ENCODE data around the gene TDRD3. TPM values are rescaled to one million over a fixed set of nuclear protein-coding genes. Genes with fewer than 3 reads are reported as not detected.

Gene TDRD3
- total and polyA plus RNA-seq, 2 experiments from 2014 or later, result 13.1 to 13.3 TPM

GRCh38 chr13:60448907-60449510, 52.0 kb downstream of the TDRD3 start:
- H3K27me3 Mint-ChIP-seq (ENCODE audit: insufficient read depth, low read depth, poor library complexity), result no peaks in the 10 kb centered on the region
- Histone ChIP-seq H3K27me3 (ENCODE audit: insufficient read depth) (no peaks in the 10 kb centered on the region), H3K79me2 (replicated peaks; ENCODE audit: insufficient read depth) (no peaks in the 10 kb centered on the region), H3F3A (replicated peaks; ENCODE audit: low read depth) (no peaks in the 10 kb centered on the region), H3K27ac (ENCODE audit: low read depth) (no peak overlapping the region), H3K9me2 (ENCODE audit: insufficient read depth) (no peaks in the 10 kb centered on the region), H3K36me3 (ENCODE audit: insufficient read depth) (no peaks in the 10 kb centered on the region), H4K20me1 (replicated peaks; ENCODE audit: insufficient read depth) (no peaks in the 10 kb centered on the region), H3K4me1 (ENCODE audit: insufficient read depth) (peaks cover 5% of the 10 kb centered on the region; the same call in 1 of the 2 replicates), H2AFZ (no peak overlapping the region), H3K4me3 (no peak overlapping the region), H3K4me2 (no peak overlapping the region)
- H3K4me1 Mint-ChIP-seq, result peaks cover 3% of the 10 kb centered on the region; the same call in 1 of the 3 replicates
- TF ChIP-seq REST (IDR thresholded peaks at IDR 0.05; ENCODE audit: unreplicated experiment) (no peak), ZNF331 (CRISPR knock-in tag; IDR thresholded peaks at IDR 0.05; ENCODE audit: low read depth) (no peak), POLR2AphosphoS5 (IDR thresholded peaks at IDR 0.05; ENCODE audit: low read depth) (no peak), EZH2 (IDR thresholded peaks at IDR 0.05; ENCODE audit: low read depth, unreplicated experiment) (no peak), JUNB (IDR thresholded peaks at IDR 0.05; ENCODE audit: unreplicated experiment) (no peak), CTCF (conservative IDR thresholded peaks at IDR 0.05; ENCODE audit: low read depth in 2 of 2) (peak; percentile 76 to 84), CREB1 (CRISPR knock-in tag; IDR thresholded peaks at IDR 0.05; ENCODE audit: low read depth) (no peak)
- DNase-seq (ENCODE audit: low spot score) (peak; percentile 66), ATAC-seq (0 out of 3 replicates have a peak, but pooled peaks have one; percentile 28)
- H3K4me3 Mint-ChIP-seq, result no peak overlapping the region
- H3K9me3 Mint-ChIP-seq, result no peaks in the 10 kb centered on the region
- no peak overlapping the region for H3K27ac Mint-ChIP-seq
- no peaks in the 10 kb centered on the region for H3K36me3 Mint-ChIP-seq (ENCODE audit: low read depth)

- Mint-ChIP-seq H3K9me3 (no peaks in the 10 kb centered on the region), H3K4me1 (peaks cover 5% of the 10 kb centered on the region; the same call in 2 of the 3 replicates)
- no peak overlapping the region; the same call in 1 of the 2 replicates for H3K27ac ChIP-seq (ENCODE audit: low read depth)
Measured at GRCh38 chr13:60453490-60453889, 56.5 kb downstream of the TDRD3 start.

More at GRCh38 chr13:60453490-60453889, 56.5 kb downstream of the TDRD3 start:
- Histone ChIP-seq H4K20me1 (replicated peaks; ENCODE audit: insufficient read depth) (no peaks in the 10 kb centered on the region), H3K4me3 (no peak overlapping the region), H3K4me1 (ENCODE audit: insufficient read depth) (peaks cover 6% of the 10 kb centered on the region; the same call in 1 of the 2 replicates), H3K4me2 (no peak overlapping the region), H2AFZ (no peak overlapping the region), H3K79me2 (replicated peaks; ENCODE audit: insufficient read depth) (no peaks in the 10 kb centered on the region), H3K9me2 (ENCODE audit: insufficient read depth) (no peaks in the 10 kb centered on the region), H3F3A (replicated peaks; ENCODE audit: low read depth) (no peaks in the 10 kb centered on the region), H3K27me3 (ENCODE audit: insufficient read depth) (no peaks in the 10 kb centered on the region), H3K36me3 (ENCODE audit: insufficient read depth) (no peaks in the 10 kb centered on the region)
- Mint-ChIP-seq H3K36me3 (ENCODE audit: low read depth) (no peaks in the 10 kb centered on the region), H3K27me3 (ENCODE audit: insufficient read depth, low read depth, poor library complexity) (no peaks in the 10 kb centered on the region), H3K4me3 (no peak overlapping the region), H3K27ac (no peak overlapping the region)
- TF ChIP-seq ZNF462 (CRISPR knock-in tag; IDR thresholded peaks at IDR 0.05), result no peak
- TF ChIP-seq POLR2AphosphoS5 (IDR thresholded peaks at IDR 0.05; ENCODE audit: low read depth), result no peak
- ATAC-seq (peak; percentile 85), DNase-seq (ENCODE audit: low spot score) (peak; percentile 50)

All from GM23338 (cell line).